ENCODE measurements around the gene GABRR2. TPM values are rescaled to one million over a fixed set of nuclear protein-coding genes. Genes with fewer than 3 reads are reported as not detected.
A peak's percentile ranks its signal among the peaks of the same experiment; 100 is the strongest.

GABRR2 gene
- total RNA-seq, 1 donor from 2014 or later, result not detected

DNA sequence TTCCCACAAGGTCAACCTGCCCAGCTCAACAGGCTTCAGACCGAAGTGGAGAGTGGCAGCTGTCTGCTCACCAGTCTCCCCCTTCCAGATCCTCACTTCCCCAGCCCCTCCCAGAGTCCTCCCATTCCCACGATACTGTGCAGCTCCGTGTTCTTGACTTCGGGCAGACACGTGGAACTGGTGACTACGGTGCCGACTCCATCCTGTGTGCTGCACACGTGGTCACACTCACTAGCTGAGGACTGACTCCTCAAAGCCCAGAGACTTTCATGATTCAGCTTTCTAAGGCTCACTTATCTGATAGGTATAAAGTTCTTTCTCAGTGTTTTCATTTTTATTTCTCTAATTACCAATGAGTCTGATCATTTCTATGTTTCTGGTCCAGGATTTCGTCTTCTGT, 32.4 kb downstream of the GABRR2 start:
- no peak overlapping the region for H3K9ac ChIP-seq
- peaks cover 2% of the 10 kb centered on the region for H3K9me3 Mint-ChIP-seq
- no peaks in the 10 kb centered on the region for H3K79me2 ChIP-seq (ENCODE audit: low read depth)
- no peak for DNase-seq (ENCODE audit: low spot score)
- TF ChIP-seq, protein P1, sequence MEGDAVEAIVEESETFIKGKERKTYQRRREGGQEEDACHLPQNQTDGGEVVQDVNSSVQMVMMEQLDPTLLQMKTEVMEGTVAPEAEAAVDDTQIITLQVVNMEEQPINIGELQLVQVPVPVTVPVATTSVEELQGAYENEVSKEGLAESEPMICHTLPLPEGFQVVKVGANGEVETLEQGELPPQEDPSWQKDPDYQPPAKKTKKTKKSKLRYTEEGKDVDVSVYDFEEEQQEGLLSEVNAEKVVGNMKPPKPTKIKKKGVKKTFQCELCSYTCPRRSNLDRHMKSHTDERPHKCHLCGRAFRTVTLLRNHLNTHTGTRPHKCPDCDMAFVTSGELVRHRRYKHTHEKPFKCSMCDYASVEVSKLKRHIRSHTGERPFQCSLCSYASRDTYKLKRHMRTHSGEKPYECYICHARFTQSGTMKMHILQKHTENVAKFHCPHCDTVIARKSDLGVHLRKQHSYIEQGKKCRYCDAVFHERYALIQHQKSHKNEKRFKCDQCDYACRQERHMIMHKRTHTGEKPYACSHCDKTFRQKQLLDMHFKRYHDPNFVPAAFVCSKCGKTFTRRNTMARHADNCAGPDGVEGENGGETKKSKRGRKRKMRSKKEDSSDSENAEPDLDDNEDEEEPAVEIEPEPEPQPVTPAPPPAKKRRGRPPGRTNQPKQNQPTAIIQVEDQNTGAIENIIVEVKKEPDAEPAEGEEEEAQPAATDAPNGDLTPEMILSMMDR (IDR thresholded peaks at IDR 0.05), result no peak
- TF ChIP-seq EZH2 (IDR thresholded peaks at IDR 0.05), result no peak
- no peak for TF ChIP-seq EZH2phosphoT487 (IDR thresholded peaks at IDR 0.05)
- peaks cover 10% of the 10 kb centered on the region for H3K4me1 ChIP-seq
- H3K4me3 ChIP-seq, result no peak overlapping the region
- no peaks in the 10 kb centered on the region for H4K20me1 ChIP-seq (ENCODE audit: low read depth)
- no peak overlapping the region for H3K4me2 ChIP-seq
- no peak overlapping the region for H3K27ac Mint-ChIP-seq
- H3K4me3 Mint-ChIP-seq, result no peak overlapping the region
- no peaks in the 10 kb centered on the region for H3F3A ChIP-seq (ENCODE audit: low read depth)
- no peaks in the 10 kb centered on the region for H3K36me3 ChIP-seq
- H3K27me3 ChIP-seq, result no peaks in the 10 kb centered on the region
- no peak overlapping the region for H2AFZ ChIP-seq (replicated peaks)
- peaks cover 12% of the 10 kb centered on the region for H3K4me1 Mint-ChIP-seq
- no peaks in the 10 kb centered on the region for H3K36me3 Mint-ChIP-seq
- H3K9me3 ChIP-seq (ENCODE audit: low read depth), result no peaks in the 10 kb centered on the region
- no peak overlapping the region for H3K27ac ChIP-seq
- H3K27me3 Mint-ChIP-seq (ENCODE audit: insufficient read depth, low read depth), result peaks cover 3% of the 10 kb centered on the region

DNA sequence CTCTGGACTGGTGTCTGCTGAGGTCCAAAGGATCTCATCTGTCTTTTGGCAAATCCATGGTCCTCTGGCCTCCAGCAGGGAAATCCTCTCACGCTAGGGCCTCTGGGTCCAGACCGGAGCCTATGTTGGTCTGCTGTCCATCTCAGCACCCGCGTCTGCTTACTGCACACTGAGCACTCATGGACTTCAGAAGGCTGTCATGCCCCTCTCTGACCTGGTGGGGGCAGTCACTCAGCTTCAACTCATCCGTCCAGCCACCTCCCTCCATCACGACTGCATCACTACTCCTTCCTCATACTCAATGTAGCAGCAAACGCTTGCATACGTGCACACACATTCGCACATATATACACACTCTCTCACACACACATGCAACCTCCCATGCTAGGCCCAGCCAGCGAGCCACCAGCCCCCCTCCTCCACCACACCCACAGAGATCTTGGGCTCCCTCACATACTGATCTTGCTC, 33.3 kb downstream of the GABRR2 start:
- Mint-ChIP-seq H3K27me3 (ENCODE audit: insufficient read depth, low read depth) (peaks cover 7% of the 10 kb centered on the region), H3K27ac (no peak overlapping the region), H3K4me1 (peaks cover 10% of the 10 kb centered on the region), H3K4me3 (no peak overlapping the region), H3K9me3 (peaks cover 2% of the 10 kb centered on the region), H3K36me3 (no peaks in the 10 kb centered on the region)
- no peaks in the 10 kb centered on the region for H3K27me3 ChIP-seq
- no peak overlapping the region for H2AFZ ChIP-seq (replicated peaks)
- H3F3A ChIP-seq (ENCODE audit: low read depth), result no peaks in the 10 kb centered on the region
- H3K9me3 ChIP-seq (ENCODE audit: low read depth), result no peaks in the 10 kb centered on the region
- H3K9ac ChIP-seq, result no peak overlapping the region
- no peak overlapping the region for H3K4me2 ChIP-seq
- H3K36me3 ChIP-seq, result no peaks in the 10 kb centered on the region
- no peak overlapping the region for H3K27ac ChIP-seq
- TF ChIP-seq, protein P1 (IDR thresholded peaks at IDR 0.05), result peak; percentile 67
- TF ChIP-seq EZH2phosphoT487 (IDR thresholded peaks at IDR 0.05) (no peak), EZH2 (IDR thresholded peaks at IDR 0.05) (no peak)
- H3K4me3 ChIP-seq, result no peak overlapping the region
- no peaks in the 10 kb centered on the region for H4K20me1 ChIP-seq (ENCODE audit: low read depth)
- H3K79me2 ChIP-seq (ENCODE audit: low read depth), result no peaks in the 10 kb centered on the region
- peaks cover 8% of the 10 kb centered on the region for H3K4me1 ChIP-seq
- peak; percentile 73 for DNase-seq (ENCODE audit: low spot score)

DNA sequence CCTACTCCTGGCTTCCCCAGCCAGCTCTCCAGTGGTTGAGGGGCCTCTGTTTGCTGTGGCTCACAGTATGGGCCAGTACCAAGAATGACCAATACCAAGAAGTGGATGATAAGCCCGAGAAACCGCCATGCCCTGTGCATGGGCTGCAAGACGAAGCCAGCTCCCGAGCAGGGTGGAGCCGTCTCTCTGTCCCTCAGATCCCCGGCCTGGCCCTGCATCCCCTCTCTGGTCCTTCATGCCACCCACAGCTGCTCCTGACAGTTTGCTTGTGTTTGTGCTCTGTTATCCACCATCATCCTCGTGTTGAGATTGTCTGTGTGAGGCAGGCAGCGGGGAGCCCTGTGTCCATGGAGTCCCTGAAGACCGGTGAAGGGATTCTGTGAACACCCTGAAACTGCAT, 36.1 kb downstream of the GABRR2 start:
- Histone ChIP-seq H3K4me2 (no peak overlapping the region), H3K4me1 (no peaks in the 10 kb centered on the region), H3F3A (ENCODE audit: low read depth) (no peaks in the 10 kb centered on the region), H4K20me1 (ENCODE audit: low read depth) (no peaks in the 10 kb centered on the region), H3K36me3 (no peaks in the 10 kb centered on the region), H3K9ac (no peak overlapping the region), H2AFZ (replicated peaks) (no peak overlapping the region), H3K27me3 (no peaks in the 10 kb centered on the region), H3K4me3 (no peak overlapping the region), H3K79me2 (ENCODE audit: low read depth) (no peaks in the 10 kb centered on the region), H3K9me3 (ENCODE audit: low read depth) (no peaks in the 10 kb centered on the region), H3K27ac (no peak overlapping the region)
- no peak for TF ChIP-seq EZH2phosphoT487 (IDR thresholded peaks at IDR 0.05)
- TF ChIP-seq EZH2 (IDR thresholded peaks at IDR 0.05), result no peak
- TF ChIP-seq, protein P1 (IDR thresholded peaks at IDR 0.05), result no peak
- Mint-ChIP-seq H3K36me3 (no peaks in the 10 kb centered on the region), H3K4me3 (no peak overlapping the region), H3K27ac (no peak overlapping the region), H3K9me3 (peaks cover 2% of the 10 kb centered on the region), H3K4me1 (no peaks in the 10 kb centered on the region), H3K27me3 (ENCODE audit: insufficient read depth, low read depth) (peaks cover 7% of the 10 kb centered on the region)
- DNase-seq (ENCODE audit: low spot score), result no peak

Data from neural progenitor cell (in vitro differentiated cells).